Choroid plexus epithelial cell (primary cell): ENCODE measurements around the gene HAUS1.
A peak's percentile ranks its signal among the peaks of the same experiment; 100 is the strongest.
"Not testable (repeated sequence)": the region's sequence is repeated elsewhere in the genome, so short reads cannot be mapped to it uniquely, and the experiment has no call there.

Source experiments
- DNase-seq: peaks from one replicate; pipeline ENCODE4 v3.0.0-alpha.2; 2010; ENCODE audit warnings: low read depth
- H3K4me3 ChIP-seq: 2 replicates; pipeline ENCODE4 v1.5.1; 2011; ENCODE audit warnings: low read depth, mild to moderate bottlenecking, control low read depth, low read length, moderate library complexity
- CTCF ChIP-seq: conservative IDR thresholded peaks from 2 replicates; pipeline ENCODE4 v1.5.1; 2011; ENCODE audit warnings: low read depth, mild to moderate bottlenecking, control low read depth, inconsistent platforms, low read length, moderate library complexity

Gene HAUS1

GRCh38 chr18:46163941-46164499 lies 59.8 kb downstream of the HAUS1 start:
- no peak for TF ChIP-seq CTCF
- DNase-seq = no peak
- H3K4me3 ChIP-seq = no peak overlapping the region

- H3K4me3 ChIP-seq, DNase-seq: not testable (repeated sequence)
Measured at GRCh38 chr18:46164502-46164901, 60.3 kb downstream of the HAUS1 start.

GRCh38 chr18:46164920-46165319 lies 60.7 kb downstream of the HAUS1 start:
- no peak for TF ChIP-seq CTCF
- DNase-seq = no peak
- no peak overlapping the region for H3K4me3 ChIP-seq

- H3K4me3 ChIP-seq = no peak overlapping the region
- no peak for TF ChIP-seq CTCF
- no peak for DNase-seq
Measured at GRCh38 chr18:46166261-46166970, 62.2 kb downstream of the HAUS1 start.

GRCh38 chr18:46167971-46168370 lies 63.8 kb downstream of the HAUS1 start:
- DNase-seq = no peak
- no peak overlapping the region for H3K4me3 ChIP-seq
- TF ChIP-seq CTCF = no peak

GRCh38 chr18:46169464-46169941 lies 65.3 kb downstream of the HAUS1 start:
- TF ChIP-seq CTCF = no peak
- no peak overlapping the region for H3K4me3 ChIP-seq
- DNase-seq = peak; percentile 89

GRCh38 chr18:46171331-46171730 lies 67.1 kb downstream of the HAUS1 start:
- DNase-seq = no peak
- no peak overlapping the region for H3K4me3 ChIP-seq
- TF ChIP-seq CTCF = no peak
